NB4 (cell line): ENCODE measurements around the gene RPL23.

Experiments used
- DNase-seq: peaks from one replicate; pipeline ENCODE4 v3.0.0; 2010; ENCODE audit warnings: low read depth
- H3K4me3 ChIP-seq: one replicate; pipeline ENCODE4 v1.5.1; 2011; ENCODE audit warnings: mild to moderate bottlenecking, low read depth, low read length, moderate library complexity
- MYC ChIP-seq: IDR thresholded peaks from 2 replicates; pipeline ENCODE4 v1.6.1; 2011; ENCODE audit warnings: low read depth, low read length
- POLR2A ChIP-seq: IDR thresholded peaks from 2 replicates; pipeline ENCODE4 v1.6.1; 2011; ENCODE audit warnings: mild to moderate bottlenecking; ENCODE audit not compliant: insufficient read length; ENCODE audit errors: extremely low read depth
- TF ChIP-seq, protein P1 (sequence below): IDR thresholded peaks from 2 replicates; pipeline ENCODE4 v1.6.1; 2011; ENCODE audit warnings: low read depth, low read length
- TF ChIP-seq, protein P2 (sequence below): IDR thresholded peaks from one replicate; pipeline ENCODE4 v1.5.1; 2012; ENCODE audit warnings: low read depth, low read length

The RPL23 gene

DNA sequence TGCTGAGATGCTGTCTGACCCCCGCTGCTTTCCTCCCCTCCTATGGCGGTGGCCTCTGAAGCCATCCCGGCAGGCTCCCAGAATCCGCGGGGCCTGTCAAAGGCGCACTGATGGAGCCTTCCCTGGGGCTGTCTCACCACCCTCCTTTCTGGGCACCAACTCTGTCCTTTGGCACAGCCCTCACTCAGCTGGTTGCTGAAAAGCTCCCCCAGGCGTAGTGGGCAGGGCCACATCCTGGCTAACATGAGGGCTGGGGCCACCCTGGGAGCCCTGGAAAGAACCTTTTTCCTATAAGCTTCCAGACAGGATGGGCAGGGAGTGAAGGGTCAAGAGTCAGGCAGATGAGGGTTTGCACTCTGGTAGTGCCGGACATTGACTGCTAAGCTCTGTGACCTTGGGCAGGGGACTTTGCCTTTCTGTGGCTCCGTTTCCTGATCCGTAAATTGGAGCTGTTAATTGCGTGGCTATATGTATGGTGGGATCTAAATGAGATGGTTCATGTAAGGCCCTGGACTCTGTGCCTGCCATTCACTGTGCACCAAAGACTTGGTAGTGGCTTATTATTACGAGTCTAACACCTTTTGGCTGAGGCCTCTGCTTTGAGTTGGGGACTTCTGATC lies 44.3 kb upstream of the RPL23 start:
- no peak for DNase-seq
- peak overlapping the region; percentile 1 for H3K4me3 ChIP-seq
- TF ChIP-seq, protein P1, sequence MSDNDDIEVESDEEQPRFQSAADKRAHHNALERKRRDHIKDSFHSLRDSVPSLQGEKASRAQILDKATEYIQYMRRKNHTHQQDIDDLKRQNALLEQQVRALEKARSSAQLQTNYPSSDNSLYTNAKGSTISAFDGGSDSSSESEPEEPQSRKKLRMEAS = no peak
- TF ChIP-seq POLR2A (no peak), MYC (no peak)
- TF ChIP-seq, protein P2, sequence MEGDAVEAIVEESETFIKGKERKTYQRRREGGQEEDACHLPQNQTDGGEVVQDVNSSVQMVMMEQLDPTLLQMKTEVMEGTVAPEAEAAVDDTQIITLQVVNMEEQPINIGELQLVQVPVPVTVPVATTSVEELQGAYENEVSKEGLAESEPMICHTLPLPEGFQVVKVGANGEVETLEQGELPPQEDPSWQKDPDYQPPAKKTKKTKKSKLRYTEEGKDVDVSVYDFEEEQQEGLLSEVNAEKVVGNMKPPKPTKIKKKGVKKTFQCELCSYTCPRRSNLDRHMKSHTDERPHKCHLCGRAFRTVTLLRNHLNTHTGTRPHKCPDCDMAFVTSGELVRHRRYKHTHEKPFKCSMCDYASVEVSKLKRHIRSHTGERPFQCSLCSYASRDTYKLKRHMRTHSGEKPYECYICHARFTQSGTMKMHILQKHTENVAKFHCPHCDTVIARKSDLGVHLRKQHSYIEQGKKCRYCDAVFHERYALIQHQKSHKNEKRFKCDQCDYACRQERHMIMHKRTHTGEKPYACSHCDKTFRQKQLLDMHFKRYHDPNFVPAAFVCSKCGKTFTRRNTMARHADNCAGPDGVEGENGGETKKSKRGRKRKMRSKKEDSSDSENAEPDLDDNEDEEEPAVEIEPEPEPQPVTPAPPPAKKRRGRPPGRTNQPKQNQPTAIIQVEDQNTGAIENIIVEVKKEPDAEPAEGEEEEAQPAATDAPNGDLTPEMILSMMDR = no peak

DNA sequence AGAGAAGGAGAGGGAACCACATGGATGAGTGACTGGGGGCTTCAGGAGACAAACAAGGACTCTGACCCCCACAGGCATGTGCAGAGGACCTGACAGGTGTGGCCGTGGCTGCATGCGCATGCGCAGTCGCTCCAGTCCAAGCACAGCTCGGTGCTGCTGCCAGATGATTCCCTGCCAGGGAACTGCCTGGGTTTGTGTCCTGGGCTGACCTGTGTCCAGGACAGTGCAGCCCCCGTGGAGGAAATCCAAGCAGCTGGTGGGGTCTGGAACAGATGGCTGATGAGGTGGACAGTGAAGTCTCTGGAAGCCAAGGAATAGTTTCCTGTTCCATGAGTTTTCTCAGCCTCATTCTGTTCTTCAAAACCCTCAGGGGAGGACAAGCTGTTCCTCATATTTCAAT lies 43.7 kb upstream of the RPL23 start:
- no peak for DNase-seq
- no peak for TF ChIP-seq MYC
- TF ChIP-seq POLR2A = no peak
- TF ChIP-seq, protein P1 = no peak
- TF ChIP-seq, protein P2 = no peak
- H3K4me3 ChIP-seq = no peak overlapping the region

DNA sequence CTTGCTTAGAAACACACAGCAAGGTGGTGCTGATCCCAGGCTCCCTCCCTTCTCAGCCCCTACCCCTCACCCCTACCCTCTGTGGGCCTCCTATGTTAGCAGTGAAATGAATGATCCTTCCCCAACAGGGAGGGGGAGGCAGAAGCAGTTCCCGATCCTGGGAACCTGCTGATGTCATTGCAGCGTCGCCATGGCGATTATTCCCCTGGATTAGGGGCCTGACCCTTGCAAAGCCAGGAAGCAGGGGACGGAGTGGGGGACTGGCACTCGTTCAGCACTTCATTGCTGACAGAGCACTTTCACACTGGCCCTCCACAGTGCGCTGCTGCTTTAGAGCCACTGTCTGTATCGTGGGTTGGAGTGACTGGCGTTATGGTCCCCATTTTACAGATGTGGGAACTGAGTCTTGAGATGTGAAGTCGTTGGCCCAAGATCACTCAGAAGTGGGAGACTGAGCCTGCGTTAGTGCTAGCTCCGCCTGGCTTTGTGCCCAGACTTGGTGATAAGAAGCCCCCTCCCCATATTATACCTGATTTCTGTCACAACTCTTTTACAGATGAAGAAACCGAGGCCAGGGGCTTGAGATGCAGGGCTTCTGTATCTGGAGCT lies 42.9 kb upstream of the RPL23 start:
- DNase-seq = peak; percentile 28
- H3K4me3 ChIP-seq = no peak overlapping the region
- TF ChIP-seq POLR2A = no peak
- TF ChIP-seq MYC = no peak
- TF ChIP-seq, protein P1 = no peak
- TF ChIP-seq, protein P2 = no peak

DNA sequence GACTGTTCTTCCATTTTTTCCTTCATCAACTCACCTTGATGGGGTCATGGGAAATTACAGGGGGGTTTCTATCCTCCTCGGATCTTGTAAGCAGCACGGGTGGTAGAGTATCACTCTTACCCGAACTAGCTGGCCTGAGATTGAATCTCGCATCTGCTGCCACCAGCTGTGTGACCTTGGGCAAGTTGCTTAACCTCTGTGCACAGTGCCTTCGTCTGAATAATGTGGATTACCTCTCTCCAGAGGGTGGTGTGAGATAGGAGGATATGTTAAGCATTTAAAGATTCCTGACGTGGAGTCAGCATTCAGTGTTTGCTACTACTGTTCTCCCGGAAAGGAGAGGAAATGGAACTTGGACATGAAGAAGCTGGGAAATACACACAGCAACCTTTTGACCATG lies 40.8 kb upstream of the RPL23 start:
- peak; percentile 39 for DNase-seq
- no peak overlapping the region for H3K4me3 ChIP-seq
- TF ChIP-seq, protein P2 = no peak
- no peak for TF ChIP-seq POLR2A
- TF ChIP-seq, protein P1 = no peak
- TF ChIP-seq MYC = no peak

DNA sequence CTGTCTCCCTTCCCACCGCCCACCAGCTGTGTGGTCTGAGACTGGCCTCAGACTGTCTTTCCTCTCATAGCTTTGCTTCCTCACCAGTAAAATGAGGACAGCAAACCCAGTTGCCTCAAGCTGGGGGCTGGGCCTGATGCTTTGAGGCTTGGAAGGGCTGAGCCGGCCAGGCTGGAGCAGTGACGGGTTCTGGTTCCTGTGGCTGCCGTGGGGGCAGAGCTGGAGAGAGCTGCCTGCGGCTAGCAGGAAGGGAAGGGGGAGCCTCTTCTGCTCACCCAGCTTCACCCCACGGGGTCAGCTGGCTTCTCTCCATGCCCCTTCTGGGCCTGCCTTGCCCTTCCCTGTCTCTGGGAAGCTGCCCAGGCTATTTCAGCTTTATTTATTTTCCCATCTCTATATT lies 40.1 kb upstream of the RPL23 start:
- peak; percentile 94 for DNase-seq
- no peak overlapping the region for H3K4me3 ChIP-seq
- TF ChIP-seq POLR2A (no peak), MYC (peak; percentile 38; the same call in 1 of the 2 replicates)
- TF ChIP-seq, protein P2 = no peak
- TF ChIP-seq, protein P1 = peak; percentile 56
